CD14-positive monocyte (primary cell): ENCODE data around the gene CKAP4. TPM values are rescaled to one million over a fixed set of nuclear protein-coding genes. Genes with fewer than 3 reads are reported as not detected.

Experiments used
- DNase-seq, 3 donors: peaks; one replicate each; pipeline ENCODE4 v3.0.0-alpha.2; 2011 to 2022
- H2AFZ ChIP-seq: 2 replicates; pipeline ENCODE4 v1.6.0; 2012; ENCODE audit warnings: mild to moderate bottlenecking, low read depth, low read length, inconsistent platforms; ENCODE audit not compliant: insufficient read depth, poor library complexity, severe bottlenecking
- H3K27ac ChIP-seq, 2 donors: 1 replicate in 1 of 2; 2 replicates in 1 of 2; pipeline ENCODE4 v1.5.1; 2012 to 2013; ENCODE audit warnings: low read length in 2 of 2, control low read depth in 1 of 2, inconsistent platforms in 1 of 2, low read depth in 1 of 2, mild to moderate bottlenecking in 1 of 2
- H3K27me3 ChIP-seq, 2 donors: one replicate each; pipeline versions ENCODE4 v1.6.0 to v1.6.1; 2011 to 2013; ENCODE audit warnings: low read length in 2 of 2; ENCODE audit not compliant: control insufficient read depth in 2 of 2, insufficient read depth in 2 of 2
- H3K36me3 ChIP-seq, 2 donors: replicated peaks in 1 of 2; 1 replicate in 1 of 2; 2 replicates in 1 of 2; pipeline versions ENCODE4 v1.5.1 to v1.6.1; 2012 to 2013; ENCODE audit warnings: low read length in 2 of 2, control low read depth in 1 of 2, inconsistent platforms in 1 of 2, mild to moderate bottlenecking in 1 of 2; ENCODE audit not compliant: insufficient read depth in 2 of 2, control insufficient read depth in 1 of 2
- H3K4me1 ChIP-seq, 2 donors: 1 replicate in 1 of 2; 2 replicates in 1 of 2; pipeline versions ENCODE4 v1.5.1 to v1.6.1; 2012 to 2013; ENCODE audit warnings: low read length in 2 of 2, control low read depth in 1 of 2, inconsistent platforms in 1 of 2, mild to moderate bottlenecking in 1 of 2, moderate library complexity in 1 of 2; ENCODE audit not compliant: insufficient read depth in 2 of 2, control insufficient read depth in 1 of 2
- H3K4me2 ChIP-seq: replicated peaks from 2 replicates; pipeline ENCODE3; 2012; ENCODE audit warnings: low read length, moderate library complexity, mild to moderate bottlenecking; ENCODE audit not compliant: poor library complexity, severe bottlenecking; ENCODE audit errors: extremely low read depth
- H3K4me3 ChIP-seq, 3 experiments: fragments of 200-600 bp in 1 of 3; sonication (generic) in 1 of 3; replicated peaks in 1 of 3; 1 replicate in 2 of 3; 2 replicates in 1 of 3; pipeline ENCODE4 v1.5.1; 2011 to 2013; ENCODE audit warnings: low read length in 3 of 3, mild to moderate bottlenecking in 3 of 3, control low read depth in 2 of 3, low read depth in 2 of 3, inconsistent platforms in 1 of 3, moderate library complexity in 1 of 3
- H3K79me2 ChIP-seq: 2 replicates; pipeline ENCODE4 v1.6.0; 2012; ENCODE audit warnings: mild to moderate bottlenecking, control low read depth, inconsistent platforms, low read length, moderate library complexity; ENCODE audit not compliant: insufficient read depth
- H3K9ac ChIP-seq: 2 replicates; pipeline ENCODE4 v1.6.0; 2017; ENCODE audit warnings: low read length, mild to moderate bottlenecking; ENCODE audit not compliant: insufficient read depth, poor library complexity, severe bottlenecking
- H3K9me3 ChIP-seq, 2 donors: replicated peaks in 1 of 2; 1 replicate in 1 of 2; 2 replicates in 1 of 2; pipeline versions ENCODE4 v1.5.1 to v1.6.1; 2012 to 2013; ENCODE audit warnings: low read length in 2 of 2, control low read depth in 1 of 2; ENCODE audit not compliant: control insufficient read depth in 1 of 2, insufficient read depth in 1 of 2
- H4K20me1 ChIP-seq: 2 replicates; pipeline ENCODE4 v1.6.0; 2012; ENCODE audit warnings: mild to moderate bottlenecking, low read length, control low read depth, moderate library complexity; ENCODE audit not compliant: insufficient read depth
- H3K27ac Mint-ChIP-seq, 7 donors: one replicate each; pipeline ENCODE4 v1.8.0; 2020; ENCODE audit warnings: mild to moderate bottlenecking in 7 of 7, mixed read lengths in 7 of 7, moderate library complexity in 6 of 7, inconsistent platforms in 2 of 7
- H3K27me3 Mint-ChIP-seq, 3 donors: one replicate each; pipeline ENCODE4 v1.8.0; 2021 to 2022; ENCODE audit warnings: low read depth in 3 of 3, mild to moderate bottlenecking in 3 of 3, mixed read lengths in 3 of 3, moderate library complexity in 3 of 3, inconsistent platforms in 1 of 3
- H3K36me3 Mint-ChIP-seq, 2 donors: one replicate each; pipeline ENCODE4 v1.8.0; 2020; ENCODE audit warnings: mixed read lengths in 2 of 2, inconsistent platforms in 1 of 2, mild to moderate bottlenecking in 1 of 2
- H3K4me1 Mint-ChIP-seq: one replicate; pipeline ENCODE4 v1.8.0; 2020; ENCODE audit warnings: mild to moderate bottlenecking, mixed read lengths
- H3K4me3 Mint-ChIP-seq, 2 donors: one replicate each; pipeline ENCODE4 v1.8.0; 2020; ENCODE audit warnings: mild to moderate bottlenecking in 2 of 2, mixed read lengths in 2 of 2, moderate library complexity in 1 of 2
- H3K9me3 Mint-ChIP-seq, 7 donors: one replicate each; pipeline ENCODE4 v1.8.0; 2020 to 2022; ENCODE audit warnings: mixed read lengths in 7 of 7, mild to moderate bottlenecking in 6 of 7, moderate library complexity in 6 of 7, inconsistent platforms in 2 of 7
- WGBS: methylation state at CpG from one replicate; pipeline ENCODE4 v1.1.5; 2013; ENCODE audit warnings: missing lambda C conversion rate; ENCODE audit not compliant: insufficient coverage; 5-methylcytosine and 5-hydroxymethylcytosine counted together
- intact Hi-C, 2 donors: fragments of 100-400 bp; cut with micrococcal nuclease; formaldehyde crosslinking; loops; one replicate each; pipeline versions ENCODE4 v1.15.0 to v1.15.1; 2023
- polyA plus RNA-seq, 3 donors: library from polyadenylated mRNA; depleted of rRNA in 1 of 3; unstranded in 2 of 3; stranded (reverse) in 1 of 3; fragments of 300-500 nt in 2 of 3; fragments of >200 nt in 1 of 3; fragmentation: Illumina TruSeq in 2 of 3; gene quantifications; 1 replicate in 2 of 3; 2 replicates in 1 of 3; pipeline ENCODE4 v1.2.3, GENCODE V29; 2012 to 2021
- TF ChIP-seq, protein P1 (sequence below): fragments of 200-600 bp; IDR thresholded peaks from one replicate; pipeline ENCODE4 v1.8.0; 2022; ENCODE audit warnings: antibody characterized with exemption, mild to moderate bottlenecking

CKAP4 gene
- polyA plus RNA-seq, 3 donors: 46.9 to 59.4 (median 55.9) TPM

DNA sequence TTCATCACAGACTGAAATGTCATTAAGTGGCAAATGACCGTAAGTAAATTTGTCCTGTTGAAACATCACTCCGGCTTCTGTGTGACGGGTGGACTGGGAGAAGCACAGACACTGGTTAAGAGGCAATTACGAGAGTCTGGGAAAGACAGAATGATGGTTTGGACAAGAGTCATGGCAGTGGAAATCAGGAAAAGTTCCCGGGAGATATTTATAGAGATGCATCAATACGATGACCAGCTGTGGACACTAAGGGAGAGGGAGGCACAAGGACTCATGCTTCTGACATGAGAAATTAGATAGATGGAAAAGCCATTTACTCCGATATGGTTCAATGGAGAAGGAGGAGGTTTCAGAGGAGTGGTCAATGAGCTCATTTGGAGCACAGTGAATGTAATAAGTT lies 27.3 kb downstream of the CKAP4 start:
- H3K4me3 ChIP-seq: no peak overlapping the region
- Mint-ChIP-seq H3K27ac (no peak overlapping the region), H3K4me1 (peaks cover 10% of the 10 kb centered on the region), H3K36me3 (no peaks in the 10 kb centered on the region), H3K9me3 (peaks cover 4 to 22% (median 19%) of the 10 kb centered on the region in 7 donors), H3K4me3 (no peak overlapping the region), H3K27me3 (peaks cover 22 to 46% (median 34%) of the 10 kb centered on the region in 3 donors)
- H3K4me2 ChIP-seq: no peak overlapping the region
- no peak overlapping the region for H3K27ac ChIP-seq
- no peaks in the 10 kb centered on the region for H3K79me2 ChIP-seq
- no peak overlapping the region for H2AFZ ChIP-seq
- peaks cover 4 to 16% of the 10 kb centered on the region in 2 donors for H3K27me3 ChIP-seq
- DNase-seq: no peak
- H3K9me3 ChIP-seq: peaks cover 9 to 10% of the 10 kb centered on the region in 2 donors
- no peaks in the 10 kb centered on the region for H3K36me3 ChIP-seq
- H3K4me1 ChIP-seq: peaks cover 0 to 7% of the 10 kb centered on the region in 2 donors
- intact Hi-C loops: loop anchor here (10.0 kb wide), 2 partner anchors 114 to 796 kb away; no protein-coding TSS in a partner anchor
- TF ChIP-seq, protein P1, sequence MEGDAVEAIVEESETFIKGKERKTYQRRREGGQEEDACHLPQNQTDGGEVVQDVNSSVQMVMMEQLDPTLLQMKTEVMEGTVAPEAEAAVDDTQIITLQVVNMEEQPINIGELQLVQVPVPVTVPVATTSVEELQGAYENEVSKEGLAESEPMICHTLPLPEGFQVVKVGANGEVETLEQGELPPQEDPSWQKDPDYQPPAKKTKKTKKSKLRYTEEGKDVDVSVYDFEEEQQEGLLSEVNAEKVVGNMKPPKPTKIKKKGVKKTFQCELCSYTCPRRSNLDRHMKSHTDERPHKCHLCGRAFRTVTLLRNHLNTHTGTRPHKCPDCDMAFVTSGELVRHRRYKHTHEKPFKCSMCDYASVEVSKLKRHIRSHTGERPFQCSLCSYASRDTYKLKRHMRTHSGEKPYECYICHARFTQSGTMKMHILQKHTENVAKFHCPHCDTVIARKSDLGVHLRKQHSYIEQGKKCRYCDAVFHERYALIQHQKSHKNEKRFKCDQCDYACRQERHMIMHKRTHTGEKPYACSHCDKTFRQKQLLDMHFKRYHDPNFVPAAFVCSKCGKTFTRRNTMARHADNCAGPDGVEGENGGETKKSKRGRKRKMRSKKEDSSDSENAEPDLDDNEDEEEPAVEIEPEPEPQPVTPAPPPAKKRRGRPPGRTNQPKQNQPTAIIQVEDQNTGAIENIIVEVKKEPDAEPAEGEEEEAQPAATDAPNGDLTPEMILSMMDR: no peak
- no peaks in the 10 kb centered on the region for H4K20me1 ChIP-seq
- H3K9ac ChIP-seq: no peak overlapping the region
- 96% methylated on average over 5 of the region's 7 CpGs for WGBS

DNA sequence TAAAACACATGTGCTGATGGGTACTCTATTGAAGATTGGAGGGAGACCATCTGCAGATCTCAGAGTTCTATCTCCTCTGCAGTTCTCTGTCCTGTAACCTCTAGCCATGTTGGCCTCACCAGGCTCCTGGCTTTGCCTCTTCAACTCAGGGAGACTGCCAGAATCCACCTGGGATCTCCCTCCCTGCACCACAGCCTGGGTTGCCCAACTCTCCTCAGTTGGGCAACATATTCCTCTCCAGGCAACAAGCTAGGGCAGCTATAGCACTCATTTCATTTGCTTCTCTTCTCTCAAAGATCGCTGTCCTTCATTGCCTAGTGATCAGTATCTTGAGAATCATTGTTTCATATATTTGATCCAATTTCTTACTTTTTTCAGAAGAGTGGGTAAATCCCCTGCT lies 28.8 kb downstream of the CKAP4 start:
- H3K27me3 Mint-ChIP-seq: peaks cover 29 to 51% (median 41%) of the 10 kb centered on the region in 3 donors
- no peaks in the 10 kb centered on the region for H3K36me3 Mint-ChIP-seq
- Histone ChIP-seq H3K36me3 (no peaks in the 10 kb centered on the region), H3K9ac (no peak overlapping the region), H4K20me1 (no peaks in the 10 kb centered on the region), H3K27ac (no peak overlapping the region), H2AFZ (no peak overlapping the region), H3K9me3 (peaks cover 9 to 10% of the 10 kb centered on the region in 2 donors), H3K79me2 (no peaks in the 10 kb centered on the region), H3K4me3 (no peak overlapping the region), H3K4me1 (peaks cover 0 to 7% of the 10 kb centered on the region in 2 donors), H3K4me2 (no peak overlapping the region), H3K27me3 (peaks cover 4 to 22% of the 10 kb centered on the region in 2 donors)
- TF ChIP-seq, protein P1: no peak
- no peak overlapping the region for H3K4me3 Mint-ChIP-seq
- no CpG with 5 or more reads among the region's 1 CpG for WGBS
- peaks cover 4 to 22% (median 19%) of the 10 kb centered on the region in 7 donors for H3K9me3 Mint-ChIP-seq
- peaks cover 9% of the 10 kb centered on the region for H3K4me1 Mint-ChIP-seq
- no peak for DNase-seq
- H3K27ac Mint-ChIP-seq: no peak overlapping the region
- intact Hi-C loops: no loop called here
